ENCODE data around the gene CTSZ. TPM values are rescaled to one million over a fixed set of nuclear protein-coding genes. Genes with fewer than 3 reads are reported as not detected.
"Not testable (repeated sequence)": the region's sequence is repeated elsewhere in the genome, so short reads cannot be mapped to it uniquely, and the experiment has no call there.

Gene CTSZ
- total and polyA plus RNA-seq, 2 donors from 2014 or later: 200 to 234 TPM

DNA sequence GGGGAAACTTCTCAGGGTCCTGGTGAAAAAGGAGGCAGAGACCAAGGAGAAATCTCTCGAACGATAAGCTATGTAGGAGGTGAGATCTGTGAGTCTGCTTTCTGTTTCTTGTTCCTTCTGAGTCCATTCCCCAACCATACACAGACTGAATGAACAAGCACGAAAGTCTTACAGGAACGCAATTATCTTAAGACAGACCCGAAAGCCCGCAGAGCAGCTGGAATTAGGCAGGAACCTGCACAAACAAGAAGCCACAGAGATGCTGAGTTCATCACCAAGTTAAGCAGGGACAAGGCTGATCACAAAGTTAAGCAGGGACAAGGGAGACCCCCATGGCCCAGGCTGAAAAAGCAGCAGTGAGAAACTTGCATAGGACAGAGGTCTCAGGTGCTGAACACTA, 47.4 kb downstream of the CTSZ start:
- FAIRE-seq: no peak
- H3K36me3 ChIP-seq (ENCODE audit: control insufficient read depth in 2 of 3, insufficient read depth in 3 of 3, low read length in 3 of 3): no peaks in the 10 kb centered on the region
- no peak overlapping the region for H3K4me3 ChIP-seq (ENCODE audit: low read length in 3 of 3)
- no peak overlapping the region for H3K27ac ChIP-seq (ENCODE audit: low read depth in 2 of 2, low read length in 2 of 2)
- DNase-seq: no peak
- H3K4me1 ChIP-seq (ENCODE audit: control insufficient read depth in 2 of 3, insufficient read depth in 2 of 3, low read depth in 1 of 3, low read length in 3 of 3): no peaks in the 10 kb centered on the region
- no peaks in the 10 kb centered on the region for H3K9me3 ChIP-seq (ENCODE audit: control insufficient read depth in 2 of 3, insufficient read depth in 1 of 3, low read length in 3 of 3)
- intact Hi-C loops (cut with DNase I): no loop called here
- TF ChIP-seq, protein P1, sequence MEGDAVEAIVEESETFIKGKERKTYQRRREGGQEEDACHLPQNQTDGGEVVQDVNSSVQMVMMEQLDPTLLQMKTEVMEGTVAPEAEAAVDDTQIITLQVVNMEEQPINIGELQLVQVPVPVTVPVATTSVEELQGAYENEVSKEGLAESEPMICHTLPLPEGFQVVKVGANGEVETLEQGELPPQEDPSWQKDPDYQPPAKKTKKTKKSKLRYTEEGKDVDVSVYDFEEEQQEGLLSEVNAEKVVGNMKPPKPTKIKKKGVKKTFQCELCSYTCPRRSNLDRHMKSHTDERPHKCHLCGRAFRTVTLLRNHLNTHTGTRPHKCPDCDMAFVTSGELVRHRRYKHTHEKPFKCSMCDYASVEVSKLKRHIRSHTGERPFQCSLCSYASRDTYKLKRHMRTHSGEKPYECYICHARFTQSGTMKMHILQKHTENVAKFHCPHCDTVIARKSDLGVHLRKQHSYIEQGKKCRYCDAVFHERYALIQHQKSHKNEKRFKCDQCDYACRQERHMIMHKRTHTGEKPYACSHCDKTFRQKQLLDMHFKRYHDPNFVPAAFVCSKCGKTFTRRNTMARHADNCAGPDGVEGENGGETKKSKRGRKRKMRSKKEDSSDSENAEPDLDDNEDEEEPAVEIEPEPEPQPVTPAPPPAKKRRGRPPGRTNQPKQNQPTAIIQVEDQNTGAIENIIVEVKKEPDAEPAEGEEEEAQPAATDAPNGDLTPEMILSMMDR (IDR thresholded peaks at IDR 0.05; ENCODE audit: borderline replicate concordance, extremely low read depth, insufficient read depth): no peak
- H3K27me3 ChIP-seq (ENCODE audit: control insufficient read depth, insufficient read depth, low read length): no peaks in the 10 kb centered on the region
- H3K9ac ChIP-seq (ENCODE audit: low read length in 3 of 3): no peak overlapping the region

DNA sequence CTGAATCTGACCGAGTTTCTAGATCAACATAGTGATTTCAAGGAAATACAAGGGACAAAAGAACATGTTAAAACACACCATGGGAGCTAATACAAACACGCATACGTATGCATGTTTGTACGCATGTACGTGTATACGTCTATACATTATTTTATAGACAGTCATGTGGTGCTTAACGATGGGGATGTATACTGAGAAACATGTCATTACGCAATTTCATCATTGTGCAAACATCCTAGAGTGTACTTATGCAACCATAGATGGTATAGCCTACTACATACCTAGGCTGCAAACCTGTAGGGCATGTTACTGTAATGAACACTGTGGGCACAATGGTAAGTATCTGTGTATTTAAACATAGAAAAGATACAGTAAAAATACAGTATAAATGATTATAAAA, 51.0 kb downstream of the CTSZ start:
- no peaks in the 10 kb centered on the region for H3K27me3 ChIP-seq (ENCODE audit: control insufficient read depth, insufficient read depth, low read length)
- no peak overlapping the region for H3K27ac ChIP-seq (ENCODE audit: low read depth in 2 of 2, low read length in 2 of 2)
- FAIRE-seq (no peak), DNase-seq (no peak)
- no peak overlapping the region for H3K9ac ChIP-seq (ENCODE audit: low read length in 3 of 3)
- TF ChIP-seq, protein P1 (IDR thresholded peaks at IDR 0.05; ENCODE audit: borderline replicate concordance, extremely low read depth, insufficient read depth): no peak
- no peak overlapping the region for H3K4me3 ChIP-seq (ENCODE audit: low read length in 3 of 3)
- intact Hi-C loops (cut with DNase I): no loop called here
- H3K4me1 ChIP-seq (ENCODE audit: control insufficient read depth in 2 of 3, insufficient read depth in 2 of 3, low read depth in 1 of 3, low read length in 3 of 3): no peaks in the 10 kb centered on the region
- no peaks in the 10 kb centered on the region for H3K9me3 ChIP-seq (ENCODE audit: control insufficient read depth in 2 of 3, insufficient read depth in 1 of 3, low read length in 3 of 3)
- no peaks in the 10 kb centered on the region for H3K36me3 ChIP-seq (ENCODE audit: control insufficient read depth in 2 of 3, insufficient read depth in 3 of 3, low read length in 3 of 3)

DNA sequence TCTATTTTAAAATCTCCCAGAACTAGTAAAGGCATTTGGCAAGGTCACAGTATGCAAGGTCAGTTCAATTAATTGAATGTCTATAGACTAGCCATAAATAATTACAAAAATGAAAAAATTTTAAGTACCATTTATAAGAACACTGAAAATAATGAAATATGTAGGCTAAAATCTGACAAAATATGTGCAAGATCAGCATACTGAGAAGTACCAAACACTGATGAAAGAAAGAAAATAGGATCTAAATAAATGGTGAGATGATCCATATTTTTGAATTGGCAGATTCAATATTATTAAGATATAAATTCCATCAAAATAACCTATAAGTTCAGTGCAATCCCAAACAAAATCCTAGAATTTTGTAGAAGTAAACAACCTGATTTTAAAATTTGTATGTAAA, 54.0 kb downstream of the CTSZ start:
- Histone ChIP-seq H3K27me3 (ENCODE audit: control insufficient read depth, insufficient read depth, low read length) (no peaks in the 10 kb centered on the region), H3K27ac (ENCODE audit: low read depth in 2 of 2, low read length in 2 of 2) (no peak overlapping the region), H3K36me3 (ENCODE audit: control insufficient read depth in 2 of 3, insufficient read depth in 3 of 3, low read length in 3 of 3) (no peaks in the 10 kb centered on the region), H3K9ac (ENCODE audit: low read length in 3 of 3) (no peak overlapping the region), H3K9me3 (ENCODE audit: control insufficient read depth in 2 of 3, insufficient read depth in 1 of 3, low read length in 3 of 3) (no peaks in the 10 kb centered on the region), H3K4me3 (ENCODE audit: low read length in 3 of 3) (no peak overlapping the region), H3K4me1 (ENCODE audit: control insufficient read depth in 2 of 3, insufficient read depth in 2 of 3, low read depth in 1 of 3, low read length in 3 of 3) (no peaks in the 10 kb centered on the region)
- intact Hi-C loops (cut with DNase I): no loop called here
- DNase-seq (no peak), FAIRE-seq (no peak)
- TF ChIP-seq, protein P1 (IDR thresholded peaks at IDR 0.05; ENCODE audit: borderline replicate concordance, extremely low read depth, insufficient read depth): no peak

DNA sequence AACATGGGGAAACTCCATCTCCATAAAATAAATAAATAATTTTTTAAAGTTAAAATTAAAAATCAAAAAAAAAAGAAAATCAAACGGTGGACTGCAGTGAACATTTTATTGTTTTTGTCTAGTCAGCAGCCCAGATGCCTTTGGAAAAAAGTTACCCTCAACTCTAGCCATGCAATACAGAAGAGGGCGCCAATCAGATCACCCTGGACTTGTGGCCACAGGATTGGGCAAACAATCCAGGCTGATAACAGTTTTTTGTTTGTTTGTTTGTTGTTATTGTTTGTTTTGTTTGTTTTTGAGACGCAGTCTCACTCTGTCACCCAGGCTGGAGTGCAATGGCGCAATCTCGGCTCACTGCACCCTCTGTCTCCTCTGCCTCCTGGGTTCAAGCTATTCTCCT, 56.5 kb downstream of the CTSZ start:
- intact Hi-C loops (cut with DNase I): no loop called here
- Histone ChIP-seq H3K4me1 (ENCODE audit: control insufficient read depth in 2 of 3, insufficient read depth in 2 of 3, low read depth in 1 of 3, low read length in 3 of 3) (no peaks in the 10 kb centered on the region), H3K27me3 (ENCODE audit: control insufficient read depth, insufficient read depth, low read length) (no peaks in the 10 kb centered on the region), H3K27ac (ENCODE audit: low read depth in 2 of 2, low read length in 2 of 2) (no peak overlapping the region), H3K36me3 (ENCODE audit: control insufficient read depth in 2 of 3, insufficient read depth in 3 of 3, low read length in 3 of 3) (no peaks in the 10 kb centered on the region), H3K4me3 (ENCODE audit: low read length in 3 of 3) (no peak overlapping the region), H3K9ac (ENCODE audit: low read length in 3 of 3) (no peak overlapping the region), H3K9me3 (ENCODE audit: control insufficient read depth in 2 of 3, insufficient read depth in 1 of 3, low read length in 3 of 3) (no peaks in the 10 kb centered on the region)
- no peak for DNase-seq
- TF ChIP-seq, protein P1 (IDR thresholded peaks at IDR 0.05; ENCODE audit: borderline replicate concordance, extremely low read depth, insufficient read depth): no peak
- FAIRE-seq: no peak

DNA sequence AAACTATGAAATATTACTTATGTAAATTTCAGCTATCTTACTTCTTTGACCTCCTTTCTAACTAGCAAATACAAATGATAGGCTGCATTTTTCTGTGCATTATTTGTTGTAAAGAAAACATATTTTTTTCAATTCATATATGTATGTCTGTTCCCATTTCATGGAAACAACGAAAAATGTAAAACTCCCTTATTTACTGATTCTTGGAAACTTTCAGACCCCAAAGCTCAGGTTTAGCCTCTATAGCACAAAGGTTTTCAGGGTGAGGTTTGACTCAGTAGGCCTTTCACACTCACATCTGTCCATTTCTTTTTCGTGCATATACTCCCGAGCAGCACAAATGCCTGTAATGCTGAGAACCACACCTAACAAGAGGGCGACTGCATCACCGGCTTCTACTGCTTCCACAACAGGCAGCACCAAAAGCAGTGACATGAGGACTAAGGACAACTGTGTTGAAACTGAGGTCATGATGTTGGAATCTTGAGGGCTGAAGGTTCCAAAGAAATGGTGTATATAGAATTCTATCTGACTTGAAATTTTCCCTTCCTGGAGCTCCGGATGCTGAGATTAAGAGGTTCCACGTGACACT, 59.2 kb downstream of the CTSZ start:
- H3K27ac ChIP-seq (ENCODE audit: low read depth in 2 of 2, low read length in 2 of 2); H3K9me3 ChIP-seq (ENCODE audit: control insufficient read depth in 2 of 3, insufficient read depth in 1 of 3, low read length in 3 of 3); H3K27me3 ChIP-seq (ENCODE audit: control insufficient read depth, insufficient read depth, low read length); H3K36me3 ChIP-seq (ENCODE audit: control insufficient read depth in 2 of 3, insufficient read depth in 3 of 3, low read length in 3 of 3); FAIRE-seq; H3K9ac ChIP-seq (ENCODE audit: low read length in 3 of 3); DNase-seq; H3K4me3 ChIP-seq (ENCODE audit: low read length in 3 of 3); H3K4me1 ChIP-seq (ENCODE audit: control insufficient read depth in 2 of 3, insufficient read depth in 2 of 3, low read depth in 1 of 3, low read length in 3 of 3); intact Hi-C loops (cut with DNase I): not testable (repeated sequence)
